Endodermal cell (in vitro differentiated cells): ENCODE measurements around the gene TBC1D8. TPM values are rescaled to one million over a fixed set of nuclear protein-coding genes. Genes with fewer than 3 reads are reported as not detected.
A peak's percentile ranks its signal among the peaks of the same experiment; 100 is the strongest.

Experiments
- DNase-seq: peaks from one replicate; pipeline ENCODE4 v3.0.0-alpha.2; 2017
- H3K27ac ChIP-seq: 2 replicates; pipeline ENCODE4 v1.5.1; 2013; ENCODE audit warnings: mild to moderate bottlenecking, low read depth, low read length, moderate library complexity
- H3K27me3 ChIP-seq: 2 replicates; pipeline ENCODE4 v1.6.1; 2013; ENCODE audit warnings: mild to moderate bottlenecking, low read length, moderate library complexity; ENCODE audit not compliant: insufficient read depth, control insufficient read depth, poor library complexity, severe bottlenecking
- H3K36me3 ChIP-seq: 2 replicates; pipeline ENCODE4 v1.7.0; 2013; ENCODE audit warnings: mild to moderate bottlenecking, low read length, moderate library complexity; ENCODE audit not compliant: control insufficient read depth, insufficient read depth
- H3K4me1 ChIP-seq: one replicate; pipeline ENCODE4 v1.7.0; 2013; ENCODE audit warnings: low read length; ENCODE audit not compliant: control insufficient read depth, insufficient read depth
- H3K4me3 ChIP-seq: 2 replicates; pipeline ENCODE4 v1.5.1; 2013; ENCODE audit warnings: mild to moderate bottlenecking, low read length, moderate library complexity
- H3K9ac ChIP-seq: 2 replicates; pipeline ENCODE4 v1.6.1; 2013; ENCODE audit warnings: mild to moderate bottlenecking, low read length, moderate library complexity; ENCODE audit not compliant: poor library complexity, severe bottlenecking; ENCODE audit errors: extremely low read depth
- H3K9me3 ChIP-seq: 2 replicates; pipeline ENCODE4 v1.6.1; 2013; ENCODE audit warnings: mild to moderate bottlenecking, low read length, moderate library complexity; ENCODE audit not compliant: control insufficient read depth
- H3K27ac Mint-ChIP-seq: 2 replicates; pipeline ENCODE4 v1.8.0; 2020; ENCODE audit warnings: mixed read lengths
- H3K27me3 Mint-ChIP-seq: 2 replicates; pipeline ENCODE4 v1.8.0; 2021; ENCODE audit warnings: mild to moderate bottlenecking, mixed read lengths; ENCODE audit not compliant: insufficient read depth
- H3K36me3 Mint-ChIP-seq: 2 replicates; pipeline ENCODE4 v1.8.0; 2020; ENCODE audit warnings: low read depth, mixed read lengths
- H3K4me1 Mint-ChIP-seq: 2 replicates; pipeline ENCODE4 v1.8.0; 2020; ENCODE audit warnings: mixed read lengths
- H3K4me3 Mint-ChIP-seq: 2 replicates; pipeline ENCODE4 v1.8.0; 2020; ENCODE audit warnings: mild to moderate bottlenecking, moderate library complexity, mixed read lengths
- H3K9me3 Mint-ChIP-seq: 2 replicates; pipeline ENCODE4 v1.8.0; 2020; ENCODE audit warnings: mild to moderate bottlenecking, mixed read lengths
- CTCF ChIP-seq: fragments of 200-600 bp; sonication (generic); conservative IDR thresholded peaks from 2 replicates; pipeline ENCODE4 v1.5.0; 2021; ENCODE audit warnings: antibody characterized with exemption, mild to moderate bottlenecking
- whole genome bisulfite sequencing, 2 experiments: methylation state at CpG; one replicate each; pipeline versions ENCODE4 v1.1.5 to v1.1.7; 2013; ENCODE audit warnings: missing lambda C conversion rate in 2 of 2, mixed read lengths in 1 of 2; ENCODE audit not compliant: insufficient coverage in 1 of 2, insufficient read length in 1 of 2; 5-methylcytosine and 5-hydroxymethylcytosine counted together
- total RNA-seq, 2 donors: library from RNA; stranded (reverse); fragmentation: NEBNext Ultra II Directional in 1 of 2; extraction: Animal tissue kit (Norgen Biotek cat#: 25700) in 1 of 2; gene quantifications; 2 replicates in 1 of 2; 3 replicates in 1 of 2; pipeline ENCODE4 v1.2.1, GENCODE V29; 2021

Gene TBC1D8
- total RNA-seq, 2 donors from 2014 or later: 14.4 to 14.5 TPM

DNA sequence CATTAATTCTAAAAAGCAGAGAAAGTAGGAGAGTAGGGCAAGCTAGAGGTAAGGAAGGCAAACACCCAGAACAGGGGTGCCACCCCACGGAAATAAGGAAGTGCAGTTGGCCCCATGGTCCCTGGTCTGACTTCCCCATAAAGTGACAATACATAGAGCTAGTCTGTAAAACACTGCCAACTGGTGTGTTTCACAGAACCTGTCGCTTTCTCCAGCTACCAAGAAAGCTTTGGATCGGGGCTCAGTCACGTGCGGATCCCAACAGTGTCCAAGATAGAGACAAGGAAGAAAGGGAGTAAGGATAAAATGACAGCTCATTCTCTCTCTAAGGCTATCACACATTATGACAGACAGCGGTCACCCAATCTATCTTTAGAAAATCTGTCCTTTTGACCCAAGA, 36.4 kb downstream of the TBC1D8 start:
- no peaks in the 10 kb centered on the region for H3K36me3 Mint-ChIP-seq
- H3K27ac Mint-ChIP-seq: peak overlapping the region; percentile 59
- WGBS, 2 experiments: 83 to 100% methylated on average over 1 to 6 of the region's 6 CpGs
- no peak for TF ChIP-seq CTCF
- Histone ChIP-seq H3K27ac (no peak overlapping the region), H3K4me1 (no peaks in the 10 kb centered on the region), H3K9ac (no peak overlapping the region), H3K4me3 (no peak overlapping the region), H3K36me3 (no peaks in the 10 kb centered on the region), H3K9me3 (no peaks in the 10 kb centered on the region), H3K27me3 (no peaks in the 10 kb centered on the region)
- no peak overlapping the region for H3K4me3 Mint-ChIP-seq
- H3K4me1 Mint-ChIP-seq: peaks cover 29% of the 10 kb centered on the region
- H3K27me3 Mint-ChIP-seq: no peaks in the 10 kb centered on the region
- H3K9me3 Mint-ChIP-seq: no peaks in the 10 kb centered on the region
- DNase-seq: no peak

DNA sequence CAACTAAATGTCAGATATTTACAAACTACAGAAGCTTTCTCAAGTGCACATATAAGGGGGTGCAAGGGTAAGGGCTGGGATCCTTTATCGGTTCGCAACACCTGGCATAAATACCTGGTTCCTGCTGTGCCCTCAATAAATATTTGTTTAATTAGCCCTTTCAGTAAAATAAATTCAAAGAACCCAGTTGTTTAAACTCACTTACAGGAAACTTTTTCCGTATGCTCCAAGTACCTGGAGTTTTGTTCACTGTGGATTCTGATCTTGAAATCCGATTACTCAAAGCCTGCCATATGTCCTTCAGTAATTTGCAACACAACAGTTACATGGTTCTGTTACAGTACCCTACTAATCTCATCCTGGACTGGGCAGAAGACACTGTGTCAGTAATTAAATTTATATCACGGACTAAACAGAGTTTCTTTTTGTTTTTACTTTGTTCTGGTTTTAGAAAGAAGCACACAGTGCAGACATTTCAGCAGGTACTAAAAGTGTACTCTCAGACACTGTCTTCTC, 36.9 kb downstream of the TBC1D8 start:
- peak overlapping the region; percentile 73 for H3K27ac Mint-ChIP-seq
- H3K4me3 ChIP-seq: no peak overlapping the region

DNA sequence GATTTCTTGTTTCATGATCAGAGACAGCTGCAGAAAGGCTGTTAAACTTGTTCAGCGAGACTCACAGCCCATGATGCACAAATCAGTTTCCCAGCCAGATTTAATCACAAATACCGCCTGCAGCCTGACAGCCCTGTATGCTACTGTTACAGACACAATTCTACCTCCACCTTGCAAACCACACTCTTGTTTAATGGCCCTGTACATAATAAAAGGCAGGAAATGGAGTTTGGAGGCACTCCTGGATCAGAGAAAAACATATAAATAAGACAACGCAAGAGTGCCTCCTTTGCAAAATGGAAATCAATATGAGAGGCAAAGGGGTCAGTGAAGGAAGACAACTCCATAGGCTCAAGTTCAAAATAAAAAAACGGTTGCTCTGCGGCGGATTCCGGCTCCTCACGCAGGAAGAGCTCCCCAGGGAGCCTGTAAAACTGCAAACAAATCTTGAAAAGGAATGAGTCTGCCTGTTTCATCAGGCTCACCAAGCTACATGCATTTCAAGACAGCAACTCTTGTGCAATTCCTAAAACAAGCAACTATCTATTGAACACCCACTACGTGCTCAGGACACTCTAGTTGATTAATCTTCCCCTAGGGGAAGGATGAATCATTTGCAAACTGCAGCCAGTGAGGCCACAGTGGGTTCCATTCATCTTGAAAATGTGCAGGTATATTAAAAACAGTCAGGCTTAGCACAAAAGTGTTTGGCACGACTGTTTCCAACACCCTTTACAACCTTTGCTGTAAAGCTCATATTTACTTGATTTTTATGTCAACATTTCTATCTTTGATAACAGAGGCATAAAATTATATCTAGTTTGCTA, 37.5 kb downstream of the TBC1D8 start:
- peak; percentile 67 for DNase-seq
- H3K9ac ChIP-seq: peak overlapping the region; percentile 16
- Mint-ChIP-seq H3K9me3 (no peaks in the 10 kb centered on the region), H3K27ac (peak overlapping the region; percentile 73), H3K36me3 (no peaks in the 10 kb centered on the region), H3K4me3 (peak overlapping the region; percentile 1), H3K27me3 (no peaks in the 10 kb centered on the region), H3K4me1 (peaks cover 36% of the 10 kb centered on the region)
- H3K27me3 ChIP-seq: no peaks in the 10 kb centered on the region
- H3K27ac ChIP-seq: no peak overlapping the region
- no peaks in the 10 kb centered on the region for H3K36me3 ChIP-seq
- TF ChIP-seq CTCF: no peak
- H3K4me1 ChIP-seq: no peaks in the 10 kb centered on the region
- H3K9me3 ChIP-seq: no peaks in the 10 kb centered on the region
- 16 to 21% methylated on average over 7 to 10 of the region's 10 CpGs for WGBS, 2 experiments
- H3K4me3 ChIP-seq: no peak overlapping the region

More for the DNA sequence above, 36.9 kb downstream of the TBC1D8 start:
- no peaks in the 10 kb centered on the region for H3K27me3 ChIP-seq
- DNase-seq: no peak
- H3K9ac ChIP-seq: no peak overlapping the region
- WGBS, 2 experiments: 56 to 73% methylated on average over 3 to 5 of the region's 5 CpGs
- no peak for TF ChIP-seq CTCF
- no peaks in the 10 kb centered on the region for H3K36me3 Mint-ChIP-seq
- no peak overlapping the region for H3K27ac ChIP-seq
- no peaks in the 10 kb centered on the region for H3K27me3 Mint-ChIP-seq
- H3K4me1 ChIP-seq: no peaks in the 10 kb centered on the region
- H3K9me3 Mint-ChIP-seq: no peaks in the 10 kb centered on the region
- H3K36me3 ChIP-seq: no peaks in the 10 kb centered on the region
- no peaks in the 10 kb centered on the region for H3K9me3 ChIP-seq
- H3K4me3 Mint-ChIP-seq: peak overlapping the region; percentile 1
- H3K4me1 Mint-ChIP-seq: peaks cover 33% of the 10 kb centered on the region
